Testis (tissue), 2 donors: ENCODE measurements around the gene UPK2.

Source experiments
- CTCF ChIP-seq, 3 experiments: fragments of 450-650 bp in 2 of 3; fragments of 200-600 bp in 1 of 3; sonication (generic) in 1 of 3; IDR thresholded peaks; one replicate each; pipeline ENCODE4 v1.5.1; 2016 to 2019; ENCODE audit warnings: antibody characterized with exemption in 3 of 3, mild to moderate bottlenecking in 2 of 3, moderate library complexity in 1 of 3
- POLR2A ChIP-seq: fragments of 450-650 bp; IDR thresholded peaks from one replicate; pipeline ENCODE4 v1.6.1; 2017; ENCODE audit warnings: antibody characterized with exemption, mild to moderate bottlenecking, moderate library complexity

GRCh38 chr11:118913411-118914125 lies 42.5 kb upstream of the UPK2 start:
- no peak for TF ChIP-seq CTCF (IDR thresholded peaks at IDR 0.05)
- no peak for TF ChIP-seq POLR2A
